SK-N-MC (cell line): Measurements from ENCODE around the gene PTTG2.

Source experiments
- EZH2 ChIP-seq: fragments of 200-600 bp; sonication (generic); IDR thresholded peaks from one replicate; pipeline ENCODE4 v1.6.1; 2017; ENCODE audit warnings: antibody characterized with exemption
- FOXP2 ChIP-seq: optimal IDR thresholded peaks from 2 replicates; pipeline ENCODE3; 2011; ENCODE audit warnings: mild to moderate bottlenecking, moderate library complexity; ENCODE audit not compliant: insufficient read depth; ENCODE audit errors: extremely low read length, control extremely low read depth
- POLR2AphosphoS5 ChIP-seq: IDR thresholded peaks from 2 replicates; pipeline ENCODE4 v1.6.1; 2012; ENCODE audit warnings: mild to moderate bottlenecking, low read depth, low read length, borderline replicate concordance

GRCh38 chr4:37978248-37978924 is 18.2 kb downstream of the PTTG2 start:
- TF ChIP-seq POLR2AphosphoS5 (no peak), EZH2 (no peak), FOXP2 (no peak)
